Effector memory CD8-positive, alpha-beta T cell (primary cell): ENCODE results near the gene FLNA.
"Not testable (repeated sequence)": the region's sequence is repeated elsewhere in the genome, so short reads cannot be mapped to it uniquely, and the experiment has no call there.

Experiments used
- ATAC-seq: fragments of 150-1000 bp; cut with Tn5 transposase; replicated peaks from 2 replicates; pipeline ENCODE4 v1.10.0; 2021; ENCODE audit warnings: mild to moderate bottlenecking, moderate library complexity
- DNase-seq, 3 experiments: peaks; one replicate each; pipeline ENCODE4 v3.0.0; 2021
- H3K27ac Mint-ChIP-seq, 2 donors: one replicate each; pipeline ENCODE4 v1.8.0; 2022; ENCODE audit warnings: mild to moderate bottlenecking in 2 of 2, mixed read lengths in 2 of 2, moderate library complexity in 2 of 2
- H3K27me3 Mint-ChIP-seq, 2 donors: one replicate each; pipeline ENCODE4 v1.8.0; 2022; ENCODE audit warnings: mixed read lengths in 2 of 2
- H3K36me3 Mint-ChIP-seq: one replicate; pipeline ENCODE4 v1.8.0; 2022; ENCODE audit warnings: mild to moderate bottlenecking, moderate library complexity, mixed read lengths; ENCODE audit not compliant: insufficient read depth
- H3K4me1 Mint-ChIP-seq, 2 donors: one replicate each; pipeline ENCODE4 v1.8.0; 2022; ENCODE audit warnings: low read depth in 2 of 2, mixed read lengths in 2 of 2
- H3K4me3 Mint-ChIP-seq, 2 donors: one replicate each; pipeline ENCODE4 v1.8.0; 2022; ENCODE audit warnings: mild to moderate bottlenecking in 2 of 2, mixed read lengths in 2 of 2, moderate library complexity in 2 of 2
- H3K9me3 Mint-ChIP-seq, 2 donors: one replicate each; pipeline ENCODE4 v1.8.0; 2022; ENCODE audit warnings: mixed read lengths in 2 of 2

Gene FLNA

DNA sequence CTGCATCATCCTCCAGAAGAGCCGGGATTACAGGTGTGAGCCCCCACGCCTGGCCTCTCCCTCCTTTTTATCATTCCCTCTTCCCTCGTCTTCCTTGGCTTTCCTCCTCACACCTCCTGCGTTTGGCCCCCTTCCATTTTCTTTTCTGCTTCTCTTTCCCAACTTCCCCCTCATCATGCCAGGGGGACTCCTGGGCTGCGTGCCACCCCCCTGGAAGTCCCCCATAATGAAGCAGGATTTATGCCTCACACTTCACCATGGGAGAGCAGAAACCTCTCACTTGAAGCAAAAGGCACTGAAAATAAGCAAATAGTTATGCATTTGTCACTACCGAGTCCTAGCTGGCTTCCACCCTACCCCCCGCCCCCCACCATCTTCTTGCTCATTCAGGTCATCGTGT, 71.0 kb downstream of the FLNA start:
- Mint-ChIP-seq H3K27ac (no peak overlapping the region), H3K27me3 (no peaks in the 10 kb centered on the region), H3K36me3 (no peaks in the 10 kb centered on the region), H3K4me1 (peaks cover 12 to 19% of the 10 kb centered on the region in 2 donors), H3K4me3 (no peak overlapping the region), H3K9me3 (no peaks in the 10 kb centered on the region)
- no peak for ATAC-seq
- no peak for DNase-seq

DNA sequence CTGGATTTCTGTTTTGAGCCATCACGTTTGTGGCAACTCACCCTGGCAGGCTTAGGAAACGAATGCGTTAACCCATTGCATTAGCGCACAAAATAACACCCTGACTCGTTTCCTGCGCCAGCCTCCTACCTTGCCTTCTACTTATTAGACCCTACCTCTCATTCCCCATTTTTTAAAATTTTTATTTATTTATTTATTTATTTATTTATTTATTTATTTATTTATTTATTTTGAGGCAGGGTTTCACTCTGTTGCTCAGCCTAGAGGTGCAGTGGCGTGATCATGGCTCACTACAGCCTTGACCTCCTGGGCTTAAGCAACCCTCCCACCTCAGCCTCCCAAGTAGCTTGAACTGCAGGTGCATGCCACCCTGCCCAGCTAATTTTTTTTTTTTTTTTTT, 71.4 kb downstream of the FLNA start:
- H3K4me1 Mint-ChIP-seq: peaks cover 7 to 15% of the 10 kb centered on the region in 2 donors
- not testable (repeated sequence) for H3K27me3 Mint-ChIP-seq, H3K4me3 Mint-ChIP-seq, H3K27ac Mint-ChIP-seq, H3K36me3 Mint-ChIP-seq, DNase-seq, ATAC-seq, H3K9me3 Mint-ChIP-seq

DNA sequence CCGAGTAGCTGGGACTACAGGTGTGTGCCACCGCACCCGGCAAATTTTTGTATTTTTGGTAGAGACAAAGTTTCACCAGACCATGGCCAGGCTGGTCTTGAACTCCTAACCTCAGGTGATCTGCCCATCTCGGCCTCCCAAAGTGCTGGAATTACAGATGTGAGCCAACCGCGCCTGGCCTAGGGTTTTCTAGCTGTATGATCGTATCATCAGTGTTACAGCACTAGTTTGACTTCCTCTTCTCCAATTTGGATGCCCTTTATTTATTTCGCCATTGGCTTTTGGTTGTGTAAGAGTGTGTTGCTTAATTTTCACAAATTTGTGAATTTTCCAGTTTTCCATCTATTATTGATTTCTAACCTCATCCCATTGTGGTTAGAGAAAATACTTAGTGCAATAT, 73.6 kb downstream of the FLNA start:
- ATAC-seq (no peak), DNase-seq (no peak)
- no peaks in the 10 kb centered on the region for H3K36me3 Mint-ChIP-seq
- no peaks in the 10 kb centered on the region for H3K9me3 Mint-ChIP-seq
- no peaks in the 10 kb centered on the region for H3K27me3 Mint-ChIP-seq
- peaks cover 0 to 8% of the 10 kb centered on the region in 2 donors for H3K4me1 Mint-ChIP-seq
- no peak overlapping the region for H3K27ac Mint-ChIP-seq
- no peak overlapping the region for H3K4me3 Mint-ChIP-seq
